GM19372 (cell line): ENCODE data around the gene XIRP2.

Source experiments
- ATAC-seq: cut with Tn5 transposase; IDR thresholded peaks from one replicate; pipeline ENCODE4 v1.9.1; 2021; ENCODE audit warnings: mild to moderate bottlenecking, low read depth, moderate library complexity; ENCODE audit not compliant: unreplicated experiment

The XIRP2 gene

DNA sequence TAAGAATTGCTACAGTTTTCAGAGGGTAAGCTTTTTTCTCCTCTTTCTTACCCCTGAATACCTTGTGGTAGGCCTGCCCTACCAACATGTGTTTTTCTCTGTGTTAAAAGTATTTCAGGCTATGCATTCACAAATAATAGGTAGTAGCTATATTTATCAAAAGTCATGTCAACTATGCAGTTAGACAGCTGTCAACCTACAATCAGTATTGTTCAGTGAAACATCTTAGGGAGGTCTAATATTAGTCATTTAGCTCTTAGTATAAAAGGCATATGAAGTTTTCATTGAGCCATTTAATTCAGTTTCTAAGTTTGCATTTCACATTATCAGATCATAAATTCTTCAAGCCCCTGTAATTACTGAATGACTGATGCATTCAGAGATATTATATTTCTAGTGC lies 36.7 kb downstream of the XIRP2 start:
- no peak for ATAC-seq

DNA sequence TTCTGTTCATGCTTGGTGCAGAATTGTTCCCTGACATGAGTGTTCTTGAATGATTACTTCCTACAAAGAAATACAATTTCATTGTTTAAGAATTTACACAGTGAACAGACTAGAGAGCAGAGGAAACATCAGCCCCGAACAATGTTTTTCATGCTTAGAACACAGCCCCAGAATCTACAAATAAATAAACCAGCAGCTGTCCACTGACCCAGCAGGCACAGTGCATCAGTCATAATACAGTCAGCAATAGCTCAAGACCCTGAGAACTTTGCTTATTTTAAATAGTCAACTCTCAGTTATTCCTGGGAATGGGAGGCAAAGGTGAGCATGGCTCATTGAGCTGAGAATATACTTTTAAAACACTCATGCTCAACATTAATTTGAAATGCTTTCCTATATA lies 38.4 kb downstream of the XIRP2 start:
- no peak for ATAC-seq

DNA sequence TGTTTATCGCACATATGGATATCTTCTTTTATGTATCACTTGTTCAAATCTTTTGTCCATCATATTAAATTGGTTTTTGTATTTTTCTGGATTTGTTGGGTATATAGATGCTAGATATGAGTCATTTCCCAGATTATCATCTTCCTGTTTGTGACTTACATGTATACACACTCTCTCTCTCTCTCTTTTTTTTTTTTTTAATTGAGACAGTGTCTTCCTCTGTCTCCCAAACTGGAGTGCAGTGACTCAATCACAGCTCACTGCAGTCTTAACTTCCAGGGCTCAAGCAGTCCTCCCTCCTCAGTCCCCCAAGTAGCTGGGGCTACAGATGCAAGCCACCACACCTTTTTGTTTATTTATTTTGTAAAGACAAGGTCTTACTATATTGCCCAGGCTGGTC lies 43.8 kb downstream of the XIRP2 start:
- no peak for ATAC-seq

DNA sequence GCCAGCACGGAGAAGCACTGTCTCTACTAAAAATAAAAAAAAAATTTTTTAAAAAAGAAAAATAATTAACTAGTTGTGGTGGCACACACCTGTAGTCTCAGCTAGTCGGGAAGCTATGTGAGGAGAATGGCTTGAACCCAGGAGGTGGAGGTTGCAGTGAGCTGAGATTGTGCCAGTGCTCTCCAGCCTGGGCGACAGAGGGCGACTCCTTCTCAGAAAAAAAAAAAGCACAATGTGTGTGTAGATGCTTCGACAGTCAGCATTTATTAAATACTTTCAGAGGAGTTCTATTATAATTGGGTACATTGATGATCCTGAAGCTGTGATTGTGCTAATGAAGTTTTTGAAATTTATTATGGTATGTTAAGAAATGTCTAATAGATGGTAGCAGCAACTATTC lies 46.5 kb downstream of the XIRP2 start:
- ATAC-seq: no peak

DNA sequence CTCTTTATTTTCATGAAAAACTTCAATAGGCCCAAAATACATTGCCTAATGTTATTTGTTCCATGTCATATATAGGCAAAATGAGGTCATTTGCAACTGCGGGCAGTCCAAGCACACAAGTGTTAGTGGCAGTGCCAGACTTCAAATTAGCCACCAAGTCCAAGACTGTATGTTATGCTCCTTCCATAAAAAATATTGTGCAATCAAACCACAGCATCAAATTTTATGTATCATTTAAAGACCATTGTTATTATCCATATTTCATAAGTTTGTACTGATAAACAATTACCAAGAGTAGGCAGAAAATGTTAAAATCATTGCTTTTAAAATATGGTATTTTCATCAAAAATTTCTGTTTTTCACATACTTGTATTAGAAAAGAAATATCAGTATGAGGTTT lies 54.1 kb downstream of the XIRP2 start:
- no peak for ATAC-seq

DNA sequence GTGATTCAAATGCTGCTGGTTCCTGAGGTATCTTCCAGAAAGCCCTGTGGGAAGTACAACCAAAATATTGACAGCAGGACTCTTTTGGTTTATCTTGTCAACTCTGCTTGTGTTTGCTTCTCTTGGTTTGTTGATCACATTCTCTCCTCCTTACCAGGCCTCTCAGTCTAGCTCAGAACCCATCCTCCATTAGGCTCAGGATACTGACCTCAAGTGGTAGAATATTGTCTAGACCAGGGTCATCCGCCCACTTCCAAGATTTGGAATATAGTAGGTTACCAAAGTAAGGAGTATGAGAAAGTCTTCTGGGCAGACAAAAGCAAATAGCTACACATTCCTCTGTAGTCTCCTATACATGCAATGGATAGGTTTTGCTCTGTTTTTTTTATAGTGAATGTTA lies 56.6 kb downstream of the XIRP2 start:
- no peak for ATAC-seq

DNA sequence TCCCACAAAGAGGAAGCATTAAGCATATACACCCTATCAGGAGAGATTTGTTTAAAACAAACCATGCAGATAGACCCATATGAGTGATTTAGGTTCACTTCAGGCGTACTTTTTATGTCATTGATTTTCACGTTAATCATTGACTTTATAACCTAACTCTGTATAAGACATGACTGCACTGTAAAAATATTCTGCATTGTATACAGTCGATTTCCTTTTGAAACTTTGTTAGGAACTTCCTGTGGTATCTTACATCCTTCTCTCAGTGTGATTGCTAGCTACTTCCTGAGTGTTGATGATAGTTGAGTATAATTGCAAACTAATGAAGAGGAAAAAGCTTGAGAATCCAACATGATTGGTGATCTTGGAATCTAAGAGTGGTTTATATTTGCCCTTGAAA lies 69.4 kb downstream of the XIRP2 start:
- ATAC-seq: no peak

DNA sequence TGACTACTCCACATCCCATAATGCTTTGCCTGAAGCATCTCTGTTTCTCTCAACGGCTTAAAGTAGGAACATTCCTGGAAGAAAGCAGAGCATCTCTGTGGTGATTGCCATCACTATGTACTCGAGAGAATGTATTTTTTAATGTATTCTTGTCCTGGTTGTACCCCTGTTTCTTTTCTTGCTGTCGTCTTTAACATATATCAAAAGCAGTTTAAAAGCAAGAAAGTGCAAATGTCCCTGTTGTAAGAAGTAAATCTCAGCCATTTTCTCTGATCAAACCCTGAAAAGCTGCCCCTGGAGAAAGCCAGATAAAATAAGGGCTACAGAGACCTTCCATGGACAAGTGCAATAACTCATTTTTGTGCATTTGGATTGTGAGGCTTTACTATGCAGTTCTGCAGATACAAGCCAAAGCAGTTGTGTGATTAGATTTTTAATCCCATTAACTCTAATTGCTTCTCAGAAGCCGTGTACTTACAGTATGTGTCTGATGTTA lies 70.8 kb downstream of the XIRP2 start:
- ATAC-seq: no peak

DNA sequence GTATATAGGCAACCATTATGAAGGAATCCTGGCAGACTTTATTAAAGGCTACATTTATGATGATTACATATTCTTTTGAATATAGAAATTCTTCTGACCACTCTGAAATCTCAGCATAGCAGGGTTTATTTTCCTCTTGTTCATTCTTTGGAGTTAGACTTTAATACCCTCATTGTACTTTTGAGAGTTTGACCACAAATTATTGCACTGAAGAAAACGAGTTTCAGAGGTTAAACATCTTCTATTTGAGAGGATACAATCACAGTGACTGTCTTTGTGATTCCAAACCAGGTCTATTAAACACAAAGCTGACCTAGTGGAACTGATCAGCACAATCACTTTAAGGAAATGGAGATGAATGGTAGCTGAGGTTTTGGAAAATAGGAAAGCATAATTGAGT lies 71.3 kb downstream of the XIRP2 start:
- ATAC-seq: no peak

DNA sequence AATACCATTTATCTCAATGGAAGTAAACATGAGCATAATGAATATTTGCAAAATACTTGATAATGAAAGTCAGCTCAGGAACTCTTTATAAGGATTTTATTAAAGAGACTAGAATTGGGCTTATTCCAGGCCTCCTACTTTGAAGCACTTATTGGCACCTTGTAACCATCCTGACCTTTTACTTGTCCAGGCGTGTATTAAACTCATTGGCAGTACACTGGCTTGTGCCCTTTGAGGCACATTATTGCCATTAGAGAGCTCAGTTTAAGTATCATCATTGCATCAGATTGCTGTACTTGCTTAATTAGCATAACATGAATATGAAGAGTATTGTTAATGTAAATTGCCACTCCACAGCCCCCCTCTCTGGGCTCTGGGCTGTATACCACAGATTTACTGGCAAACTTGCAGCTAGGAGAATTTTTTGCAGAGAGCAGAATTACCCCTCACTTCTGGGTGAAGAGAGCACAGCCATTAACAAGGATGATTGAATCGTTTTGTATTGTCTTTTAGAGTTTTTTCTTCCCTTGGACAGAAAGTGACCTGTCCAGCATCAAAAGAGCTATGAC lies 72.5 kb downstream of the XIRP2 start:
- no peak for ATAC-seq

DNA sequence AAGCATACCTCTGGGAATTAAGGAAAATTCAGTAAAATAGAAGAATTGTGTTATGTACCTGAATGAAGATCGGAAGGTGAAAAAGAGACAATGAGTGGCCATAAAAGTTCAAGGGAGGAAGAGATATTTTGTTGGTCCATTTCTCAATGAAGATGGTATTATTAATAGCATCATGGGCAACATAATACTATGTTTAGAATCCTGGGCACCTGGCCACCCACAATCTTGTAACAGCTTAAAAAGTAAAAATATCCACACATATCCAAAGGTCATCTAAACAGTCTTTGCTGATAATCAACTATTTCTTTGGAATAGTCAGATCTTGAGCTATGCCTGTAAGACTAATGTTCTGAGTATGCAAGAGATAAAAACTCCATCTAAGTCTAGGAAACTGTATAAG lies 73.7 kb downstream of the XIRP2 start:
- ATAC-seq: no peak

DNA sequence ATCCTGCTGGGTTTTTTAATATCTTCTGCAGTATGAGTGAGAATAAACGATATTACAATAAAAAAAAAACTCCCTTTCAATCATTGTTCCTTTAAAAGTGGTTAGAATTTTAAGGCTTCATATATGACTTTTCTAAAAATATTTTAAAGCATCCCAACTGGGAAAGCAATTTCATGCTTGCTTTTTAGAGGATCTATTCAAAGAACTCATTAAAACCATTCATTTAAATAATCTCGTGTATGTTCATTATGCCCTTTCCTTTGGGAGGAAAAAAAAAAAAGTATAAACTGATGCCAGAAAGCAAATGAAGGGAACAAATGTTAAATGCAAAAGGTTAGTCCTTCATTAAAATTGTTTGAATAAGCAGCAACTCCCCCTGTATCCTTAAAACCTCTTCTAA lies 81.2 kb downstream of the XIRP2 start:
- ATAC-seq: no peak

DNA sequence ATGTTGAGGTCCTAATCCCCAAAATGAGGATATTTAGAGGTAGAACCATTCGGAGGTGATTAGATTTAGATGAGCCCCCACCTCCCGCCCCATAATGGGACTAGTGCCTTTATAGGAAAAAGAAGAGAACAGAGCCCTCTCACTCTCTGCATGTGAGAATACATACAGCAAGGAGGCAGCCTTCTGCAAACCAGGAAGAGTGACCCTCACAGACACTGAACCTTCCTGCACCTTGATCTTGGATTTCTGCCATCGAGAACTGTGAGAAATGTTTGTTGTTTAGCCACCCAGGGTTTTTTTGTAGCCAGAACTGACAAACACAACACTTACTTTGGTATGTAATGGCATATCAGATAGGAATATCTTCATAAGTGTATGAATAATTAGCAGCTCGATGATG lies 83.7 kb downstream of the XIRP2 start:
- no peak for ATAC-seq

DNA sequence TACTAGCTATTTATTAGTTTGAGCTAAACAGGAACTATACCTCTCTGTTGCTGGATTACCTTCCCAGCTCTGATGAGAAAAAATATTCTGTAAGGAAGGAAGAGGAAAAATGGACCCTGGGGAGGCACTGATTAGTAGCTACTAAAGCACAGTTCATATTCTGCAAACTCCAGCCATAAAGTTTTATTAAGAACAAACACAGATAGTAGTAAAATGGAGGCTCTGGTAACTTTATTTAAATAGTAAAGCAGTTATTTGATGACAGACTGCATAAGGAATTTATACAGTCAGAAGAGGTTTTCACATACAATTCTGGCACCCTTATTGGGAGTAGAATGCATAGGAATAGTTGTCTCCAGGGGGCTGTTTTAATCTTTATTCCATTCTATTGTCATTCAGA lies 84.1 kb downstream of the XIRP2 start:
- ATAC-seq: no peak

DNA sequence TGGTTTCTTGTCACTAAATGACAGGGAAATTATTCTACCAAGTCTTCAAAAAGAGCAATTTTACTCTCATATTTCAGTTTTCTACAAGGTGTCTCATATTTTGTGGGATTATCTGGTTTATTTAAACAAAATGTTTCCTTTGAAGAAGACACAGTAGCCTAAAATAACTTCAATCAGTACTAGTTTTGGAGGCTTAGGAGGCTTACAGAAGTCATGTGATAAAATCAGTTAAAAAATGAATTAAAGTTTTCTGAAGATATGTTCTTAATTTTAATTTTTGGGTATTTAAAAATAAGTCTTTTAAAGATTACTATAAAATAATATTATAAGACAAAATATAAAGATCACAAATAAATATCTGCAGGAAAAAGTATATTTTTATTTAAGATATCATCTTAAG lies 95.9 kb downstream of the XIRP2 start:
- no peak for ATAC-seq

DNA sequence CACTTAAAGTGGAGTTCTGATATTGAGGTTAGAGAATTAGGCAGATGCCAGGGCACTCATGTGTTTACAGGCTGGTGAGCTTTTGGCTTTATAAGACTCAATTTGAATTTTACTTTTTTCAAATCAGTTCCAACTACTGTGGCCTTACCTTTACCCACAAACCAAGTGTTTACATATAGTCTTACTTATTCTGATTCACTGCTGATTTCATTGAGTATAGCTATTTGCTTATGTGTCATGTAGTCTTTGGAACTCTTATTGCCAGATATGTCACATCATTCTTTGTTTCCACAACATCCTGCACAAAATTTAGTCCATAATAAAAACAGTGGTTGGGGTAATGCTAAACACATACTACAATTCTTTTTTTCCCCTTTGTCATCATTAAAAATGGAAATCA lies 96.5 kb downstream of the XIRP2 start:
- ATAC-seq: no peak

DNA sequence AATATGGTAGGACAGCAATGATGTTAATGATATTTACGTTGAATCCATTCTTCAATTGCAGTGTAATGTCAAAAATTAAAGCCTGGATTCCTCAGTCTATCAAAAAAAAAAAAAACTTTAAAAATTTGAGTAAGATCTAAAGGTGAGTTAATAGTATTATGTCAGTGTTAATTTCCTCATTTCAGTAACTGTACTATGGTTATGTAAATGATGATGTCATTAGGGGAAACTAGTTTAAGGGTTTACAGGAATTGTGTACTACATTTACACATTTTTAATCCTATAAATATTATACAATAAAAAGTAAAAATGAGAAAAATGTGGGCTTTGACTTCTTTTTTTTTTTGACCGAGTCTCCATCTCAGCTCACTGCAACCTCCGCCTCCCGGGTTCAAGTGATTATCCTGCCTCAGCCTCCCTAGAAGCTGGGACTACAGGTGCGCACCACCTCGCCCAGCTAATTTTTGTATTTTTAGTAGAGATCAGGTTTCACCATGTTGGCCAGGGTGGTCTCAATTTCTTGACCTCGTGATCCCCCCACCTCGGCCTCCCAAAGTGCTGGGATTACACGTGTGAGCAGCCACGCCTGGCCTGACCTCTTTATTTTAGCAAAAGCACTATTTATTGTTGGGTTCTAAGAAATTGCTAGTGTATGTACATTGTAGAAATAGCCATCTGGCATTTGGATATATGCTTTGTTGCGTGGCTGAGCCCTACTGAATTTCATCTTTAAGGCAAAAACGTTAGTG lies 106.5 kb downstream of the XIRP2 start:
- ATAC-seq: no peak

DNA sequence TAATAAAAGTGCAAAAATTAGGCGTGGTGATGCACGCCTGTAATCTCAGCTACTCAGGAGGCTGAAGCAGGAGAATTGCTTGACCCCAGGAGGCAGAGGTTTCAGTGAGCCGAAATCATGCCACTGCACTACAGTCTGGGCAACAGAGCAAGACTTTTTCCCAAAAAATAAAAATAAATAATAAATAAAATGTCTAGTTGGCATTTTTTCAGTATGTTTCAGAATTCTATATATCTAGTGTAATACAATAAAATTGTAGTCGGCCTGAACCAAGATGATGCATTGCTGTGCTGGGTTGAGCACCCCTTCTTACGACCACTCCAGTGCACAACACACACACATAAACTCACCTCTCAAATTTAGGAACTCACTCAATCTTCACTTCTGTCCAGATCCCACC lies 108.2 kb downstream of the XIRP2 start:
- no peak for ATAC-seq

DNA sequence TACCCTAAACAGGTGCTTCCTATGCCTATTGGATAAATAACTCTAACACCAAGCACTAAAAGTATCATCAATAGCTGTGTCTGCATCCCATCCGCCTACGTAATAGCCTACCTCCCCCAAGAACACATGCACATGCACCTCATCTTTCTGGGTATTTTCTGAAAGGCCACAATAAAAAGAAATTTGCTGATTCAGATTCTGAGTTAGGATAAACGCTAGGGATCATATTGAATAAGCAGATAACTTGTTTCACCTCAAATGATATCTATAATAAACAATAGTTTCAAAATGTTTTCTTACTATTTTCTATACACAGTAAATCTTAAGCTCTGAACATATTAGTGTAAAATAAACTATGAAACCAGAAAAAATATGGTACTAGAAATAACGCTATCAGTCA lies 112.9 kb downstream of the XIRP2 start:
- ATAC-seq: no peak

DNA sequence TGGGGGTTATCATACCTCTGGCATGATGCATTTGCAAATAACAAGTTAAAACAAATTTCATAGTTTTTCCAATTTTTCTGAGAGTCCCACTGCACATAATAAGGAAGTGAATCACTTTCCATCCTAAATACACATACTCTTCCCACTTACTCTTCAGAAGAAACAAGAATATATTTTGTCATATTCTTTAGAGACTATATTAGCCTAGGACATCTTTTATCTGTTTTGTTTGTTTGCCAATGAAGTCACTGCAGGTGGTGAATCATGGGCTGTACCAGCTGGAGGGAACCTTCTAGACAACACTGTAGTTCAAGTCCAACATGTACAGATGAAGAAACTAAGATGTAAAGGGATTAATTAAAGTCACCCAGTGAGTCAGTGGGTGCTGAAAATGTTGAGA lies 116.8 kb downstream of the XIRP2 start:
- no peak for ATAC-seq

DNA sequence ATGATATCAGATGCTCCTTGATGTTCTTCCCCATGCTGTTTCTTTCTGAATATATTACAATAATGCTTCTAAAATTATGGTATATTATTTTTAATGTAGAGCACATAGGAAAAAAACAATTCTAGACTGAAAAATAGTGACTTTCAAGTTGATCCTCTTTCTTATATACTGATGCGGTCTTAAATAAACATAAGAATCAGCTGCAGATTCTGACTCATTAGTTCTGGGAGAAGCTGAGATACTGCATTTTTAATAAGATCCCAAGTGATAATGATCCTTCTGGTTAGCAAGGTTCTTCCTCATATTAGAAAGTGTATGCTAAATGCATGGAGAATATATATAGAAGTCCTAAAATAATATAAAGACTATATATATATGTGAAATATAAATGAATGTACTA lies 124.9 kb downstream of the XIRP2 start:
- ATAC-seq: no peak

DNA sequence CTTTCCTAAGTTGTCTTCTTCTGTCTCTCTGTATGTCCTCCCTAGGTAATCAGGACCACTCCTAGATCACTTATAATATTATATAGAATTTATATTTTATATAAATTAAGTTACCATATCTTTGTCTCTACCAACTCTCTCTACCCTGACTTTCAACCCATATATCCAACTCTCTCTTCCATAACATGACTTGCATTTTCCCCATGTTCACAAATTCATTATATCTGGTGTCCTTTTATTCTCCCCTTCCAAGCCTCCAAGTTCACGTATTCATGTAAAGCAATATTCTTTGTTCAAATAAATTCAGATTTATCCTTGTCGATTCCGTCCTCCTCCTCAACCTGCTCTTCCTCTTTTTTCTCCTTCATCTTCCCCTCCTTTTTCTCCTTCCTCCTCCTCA lies 127.5 kb downstream of the XIRP2 start:
- no peak for ATAC-seq

DNA sequence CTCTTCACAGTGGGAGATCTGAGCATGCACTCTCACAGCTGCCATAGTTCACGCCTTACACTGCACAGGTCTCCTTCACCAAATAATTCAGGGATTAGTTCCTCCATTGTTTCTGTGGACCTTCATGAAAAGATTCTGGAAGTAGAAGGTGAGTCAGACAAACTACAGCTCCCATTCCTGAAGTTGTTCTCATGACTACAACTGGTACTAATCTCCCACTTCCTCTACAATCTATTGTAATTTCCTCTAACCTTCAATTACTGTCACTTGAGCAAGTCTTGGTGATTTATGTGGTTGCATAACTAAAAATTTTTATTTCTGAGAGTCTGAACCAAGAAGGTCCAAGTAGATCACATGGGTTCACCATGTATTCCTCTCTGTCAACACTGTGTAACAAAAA lies 128.7 kb downstream of the XIRP2 start:
- no peak for ATAC-seq
